ENCODE data around the gene ANAPC2.

- TF ChIP-seq CTCF (IDR thresholded peaks at IDR 0.05) (no peak), POLR2AphosphoS5 (IDR thresholded peaks at IDR 0.05) (no peak), EP300 (IDR thresholded peaks at IDR 0.05) (no peak), POLR2A (IDR thresholded peaks at IDR 0.05) (no peak)
Observed at GRCh38 chr9:137174722-137175293, 13.6 kb downstream of the ANAPC2 start.

All from sigmoid colon (tissue), 4 donors.